ENCODE results near the gene GPRC5C.

DNA sequence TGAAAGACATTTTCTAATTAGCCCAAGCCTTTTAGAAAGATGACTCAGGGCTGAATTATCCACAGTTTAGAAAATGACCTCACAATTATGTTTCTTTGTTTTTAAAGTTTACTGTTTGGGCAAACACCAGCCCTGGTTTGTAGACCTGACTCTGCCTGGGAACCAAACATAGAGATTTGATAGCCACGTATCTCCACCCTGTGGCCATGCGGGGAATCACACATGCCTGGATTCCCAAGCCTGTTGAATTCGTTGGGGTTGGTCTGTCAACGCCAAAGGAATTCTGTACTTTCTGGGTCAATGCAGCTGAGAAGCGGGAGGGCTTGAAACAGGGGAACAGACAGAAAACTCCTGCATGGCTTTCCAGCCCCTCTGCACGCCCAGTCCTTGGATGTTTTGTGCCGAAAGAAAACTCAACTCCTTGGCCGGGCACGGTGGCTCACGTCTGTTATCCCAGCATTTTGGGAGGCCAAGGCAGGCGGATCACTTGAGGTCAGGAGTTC, 61.5 kb downstream of the GPRC5C start:
- peak; percentile 87 for TF ChIP-seq CTCF (IDR thresholded peaks at IDR 0.05; ENCODE audit: poor library complexity, severe bottlenecking)
- no peak for TF ChIP-seq EP300 (conservative IDR thresholded peaks at IDR 0.05; ENCODE audit: poor library complexity, severe bottlenecking)
- TF ChIP-seq RAD21 (conservative IDR thresholded peaks at IDR 0.05), result peak; percentile 85
- TF ChIP-seq, protein P1, sequence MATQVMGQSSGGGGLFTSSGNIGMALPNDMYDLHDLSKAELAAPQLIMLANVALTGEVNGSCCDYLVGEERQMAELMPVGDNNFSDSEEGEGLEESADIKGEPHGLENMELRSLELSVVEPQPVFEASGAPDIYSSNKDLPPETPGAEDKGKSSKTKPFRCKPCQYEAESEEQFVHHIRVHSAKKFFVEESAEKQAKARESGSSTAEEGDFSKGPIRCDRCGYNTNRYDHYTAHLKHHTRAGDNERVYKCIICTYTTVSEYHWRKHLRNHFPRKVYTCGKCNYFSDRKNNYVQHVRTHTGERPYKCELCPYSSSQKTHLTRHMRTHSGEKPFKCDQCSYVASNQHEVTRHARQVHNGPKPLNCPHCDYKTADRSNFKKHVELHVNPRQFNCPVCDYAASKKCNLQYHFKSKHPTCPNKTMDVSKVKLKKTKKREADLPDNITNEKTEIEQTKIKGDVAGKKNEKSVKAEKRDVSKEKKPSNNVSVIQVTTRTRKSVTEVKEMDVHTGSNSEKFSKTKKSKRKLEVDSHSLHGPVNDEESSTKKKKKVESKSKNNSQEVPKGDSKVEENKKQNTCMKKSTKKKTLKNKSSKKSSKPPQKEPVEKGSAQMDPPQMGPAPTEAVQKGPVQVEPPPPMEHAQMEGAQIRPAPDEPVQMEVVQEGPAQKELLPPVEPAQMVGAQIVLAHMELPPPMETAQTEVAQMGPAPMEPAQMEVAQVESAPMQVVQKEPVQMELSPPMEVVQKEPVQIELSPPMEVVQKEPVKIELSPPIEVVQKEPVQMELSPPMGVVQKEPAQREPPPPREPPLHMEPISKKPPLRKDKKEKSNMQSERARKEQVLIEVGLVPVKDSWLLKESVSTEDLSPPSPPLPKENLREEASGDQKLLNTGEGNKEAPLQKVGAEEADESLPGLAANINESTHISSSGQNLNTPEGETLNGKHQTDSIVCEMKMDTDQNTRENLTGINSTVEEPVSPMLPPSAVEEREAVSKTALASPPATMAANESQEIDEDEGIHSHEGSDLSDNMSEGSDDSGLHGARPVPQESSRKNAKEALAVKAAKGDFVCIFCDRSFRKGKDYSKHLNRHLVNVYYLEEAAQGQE (IDR thresholded peaks at IDR 0.05; ENCODE audit: borderline replicate concordance), result no peak
- no peak for TF ChIP-seq POLR2AphosphoS5 (IDR thresholded peaks at IDR 0.05)

Data from neural cell (in vitro differentiated cells).